AG20443 (cell line): ENCODE data around the gene KIAA1328.
"Not testable (repeated sequence)": the region's sequence is repeated elsewhere in the genome, so short reads cannot be mapped to it uniquely, and the experiment has no call there.

ENCODE experiments used
- DNase-seq: peaks from one replicate; pipeline ENCODE4 v3.0.0; 2012; ENCODE audit warnings: low spot score, mixed read lengths

Gene KIAA1328

DNA sequence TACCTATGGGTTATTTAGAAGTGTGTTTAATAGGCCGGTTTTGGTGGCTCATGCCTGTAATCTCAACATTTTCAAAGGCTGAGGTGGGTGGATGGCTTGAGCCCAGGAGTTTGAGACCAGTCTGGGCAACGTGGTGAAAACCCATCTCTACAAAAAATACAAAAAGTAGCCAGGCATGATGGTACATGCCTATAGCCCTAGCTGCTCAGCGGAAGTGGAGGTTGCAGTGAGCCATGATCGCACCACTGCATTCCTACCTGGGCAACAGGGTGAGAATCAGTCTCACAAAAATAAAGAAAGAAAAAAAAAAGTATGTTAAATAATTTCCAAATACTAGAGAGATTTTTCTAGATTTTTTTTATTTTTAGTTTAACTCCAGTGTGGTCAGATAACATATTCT is 316.0 kb downstream of the KIAA1328 start:
- no peak for DNase-seq

DNA sequence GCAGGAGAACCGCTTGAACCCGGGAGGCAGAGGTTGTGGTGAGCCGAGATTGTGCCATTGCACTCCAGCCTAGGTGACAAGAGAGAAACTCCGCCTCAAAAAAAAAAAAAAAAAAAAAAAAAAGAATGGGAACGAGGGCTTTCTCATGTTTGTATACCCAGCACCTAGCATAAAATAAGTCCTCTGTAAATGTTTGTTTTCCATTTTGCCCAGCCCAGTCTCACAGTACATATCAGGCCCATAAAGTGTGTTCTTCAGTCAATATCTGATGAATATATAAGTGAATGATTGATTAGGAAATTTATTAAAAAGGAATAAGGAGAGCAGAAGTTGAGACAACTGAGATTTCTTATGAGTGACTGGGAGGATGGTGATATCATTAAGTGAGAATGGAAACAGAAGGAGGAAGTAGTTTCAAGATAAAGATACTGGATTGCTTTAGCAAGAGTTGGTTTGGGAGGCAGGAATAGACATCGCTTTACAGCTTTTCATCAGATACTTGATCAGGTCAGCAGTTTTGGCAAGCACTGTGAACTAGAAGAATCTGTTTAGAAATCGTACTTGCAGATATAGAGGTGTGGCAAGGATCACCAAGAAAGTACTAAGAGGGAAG is 327.5 kb downstream of the KIAA1328 start:
- DNase-seq: no peak

DNA sequence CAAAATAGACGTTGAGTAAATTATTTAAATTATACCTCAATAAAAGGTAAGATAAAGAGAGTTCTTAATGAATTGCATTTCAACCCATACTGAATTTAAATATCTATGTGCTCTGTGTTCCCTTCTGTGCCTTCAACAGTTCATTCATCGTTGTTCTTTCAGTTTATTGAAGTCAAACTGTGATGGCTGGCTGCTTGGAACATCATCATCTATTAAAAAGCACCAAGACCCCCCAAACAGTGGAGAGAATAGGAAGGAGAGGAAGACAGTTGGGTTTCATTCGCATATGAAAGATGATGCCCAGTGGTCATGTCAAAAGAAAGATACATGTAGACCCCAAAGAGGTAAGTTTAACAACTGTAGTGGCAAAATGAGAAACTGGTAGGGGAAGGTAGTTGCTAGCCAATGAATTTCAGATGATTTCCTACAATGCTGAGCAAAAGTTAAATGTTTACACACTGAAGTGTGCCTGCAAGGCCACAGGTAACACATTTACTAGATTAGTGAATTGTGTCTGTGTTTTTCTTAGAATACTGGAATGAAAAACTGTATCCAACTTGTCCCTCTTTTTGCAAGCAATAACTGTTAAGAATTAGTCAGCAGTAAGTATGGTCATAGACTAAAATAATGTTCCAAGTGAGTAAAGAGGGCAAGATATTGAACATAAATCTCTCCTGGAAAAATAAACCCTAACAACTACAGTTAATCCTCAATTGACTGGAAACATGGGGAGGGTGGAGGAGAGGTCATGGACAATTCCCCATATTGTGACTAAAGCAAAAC is 331.3 kb downstream of the KIAA1328 start:
- DNase-seq: no peak

DNA sequence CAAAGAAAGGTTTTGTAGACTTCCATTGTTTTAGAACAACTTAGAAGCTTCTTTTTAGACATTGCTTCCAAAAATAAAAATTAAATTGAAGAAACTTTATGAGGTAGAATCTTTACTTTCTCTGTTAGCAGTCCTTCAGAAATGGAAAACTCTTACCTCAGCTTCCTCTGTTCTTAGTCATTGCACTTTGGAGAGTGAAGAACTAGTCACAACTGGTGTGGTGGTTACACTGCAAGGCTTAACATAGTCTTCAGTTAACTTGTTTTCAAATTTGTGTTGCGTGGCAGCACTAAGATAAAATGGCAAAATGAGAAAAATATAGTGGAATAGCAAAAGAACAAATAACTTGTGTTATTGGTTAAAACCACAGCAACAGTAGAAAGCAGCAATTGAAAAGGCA is 332.6 kb downstream of the KIAA1328 start:
- no peak for DNase-seq

DNA sequence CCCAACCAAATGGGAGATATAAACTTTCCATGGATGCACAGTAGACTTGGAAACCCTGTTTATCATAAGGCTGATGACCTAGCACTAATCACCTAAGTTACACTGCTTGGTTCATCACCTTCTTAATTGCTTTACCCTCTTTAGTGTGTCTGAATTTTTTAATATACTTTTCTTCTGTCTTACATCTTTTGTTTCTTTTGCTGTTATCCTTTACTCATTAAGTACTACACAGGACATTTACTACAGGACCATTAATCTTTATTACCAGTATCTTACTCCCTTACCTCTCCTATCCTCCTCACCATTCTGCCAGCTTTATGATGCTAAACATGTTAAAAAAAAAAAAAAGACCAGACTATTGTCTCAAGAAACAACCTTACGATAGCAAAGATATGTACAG is 333.6 kb downstream of the KIAA1328 start:
- no peak for DNase-seq

DNA sequence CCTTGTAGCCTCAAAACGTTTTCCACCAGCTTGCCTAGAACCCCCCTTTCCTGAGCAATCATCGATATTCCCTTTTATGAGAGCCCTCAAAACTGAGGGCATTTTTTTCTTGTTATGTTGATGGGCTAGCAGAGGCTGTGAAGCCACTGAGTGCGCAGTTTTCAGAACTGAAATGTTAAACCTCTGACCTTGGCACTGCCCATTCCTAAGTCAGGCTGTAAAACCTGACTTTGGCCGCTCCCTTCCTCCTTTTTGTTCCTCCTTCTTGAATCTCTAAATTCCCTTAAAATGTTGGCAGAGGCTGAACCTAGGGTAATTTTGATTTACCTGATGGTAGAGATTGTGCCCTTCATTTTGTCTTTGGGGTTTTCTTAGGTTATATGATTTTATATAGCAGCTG is 334.2 kb downstream of the KIAA1328 start:
- no peak for DNase-seq

DNA sequence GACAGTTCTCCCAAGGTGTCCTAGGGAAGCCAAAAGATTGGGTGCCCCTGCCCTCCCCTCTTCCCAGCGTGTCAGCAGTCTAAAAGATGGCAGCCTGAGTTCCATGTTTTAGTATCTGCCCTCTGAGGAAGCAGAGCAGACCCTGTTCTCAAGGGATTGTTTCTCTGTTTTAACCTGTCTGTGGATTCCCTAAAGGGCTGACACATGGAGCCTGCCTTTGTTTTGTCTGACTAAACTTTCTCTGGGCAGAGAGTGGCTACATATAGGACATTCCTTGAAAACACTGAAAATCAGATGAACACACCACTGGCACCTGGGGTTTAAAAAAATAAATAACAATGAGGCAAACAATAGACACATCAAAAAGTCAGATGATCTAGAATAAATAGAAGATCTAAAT is 337.6 kb downstream of the KIAA1328 start:
- no peak for DNase-seq

DNA sequence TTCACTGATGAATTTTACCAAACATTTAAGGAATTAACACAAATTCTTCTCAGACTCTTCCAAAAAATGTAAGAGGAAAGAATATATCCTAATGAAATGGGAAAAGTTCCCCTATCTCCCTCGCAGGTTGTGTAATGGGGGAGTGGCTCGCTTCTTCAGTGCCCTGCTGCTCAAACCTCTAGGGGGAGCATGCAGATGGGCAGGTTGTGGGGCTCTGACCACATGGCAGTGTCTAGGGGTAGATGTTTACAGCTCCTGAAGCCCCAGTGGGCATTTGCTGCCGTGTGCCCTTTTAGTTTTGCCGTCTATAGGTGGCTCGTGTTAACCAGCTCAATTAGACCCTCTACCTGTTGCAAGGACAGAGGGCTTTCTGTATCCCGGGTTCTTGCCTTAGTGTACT is 338.0 kb downstream of the KIAA1328 start:
- not testable (repeated sequence) for DNase-seq

DNA sequence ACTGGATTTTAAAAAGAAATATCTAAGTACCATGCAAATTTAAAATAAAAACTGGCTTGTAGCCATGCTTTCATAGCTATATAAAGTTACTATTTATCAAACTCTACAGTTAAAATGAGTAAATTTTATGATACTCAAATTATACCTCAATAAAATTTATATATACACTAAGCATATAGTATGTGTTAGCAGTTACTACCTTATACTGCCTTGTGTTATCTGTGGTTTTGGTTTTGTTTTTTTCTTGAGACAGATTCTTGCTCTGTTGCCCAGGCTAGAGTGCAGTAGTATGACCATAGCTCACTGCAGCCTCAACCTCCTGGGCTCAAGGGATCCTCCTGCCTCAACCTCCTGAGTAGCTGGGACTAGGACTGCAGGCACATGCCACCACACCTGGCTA is 342.1 kb downstream of the KIAA1328 start:
- DNase-seq: no peak

DNA sequence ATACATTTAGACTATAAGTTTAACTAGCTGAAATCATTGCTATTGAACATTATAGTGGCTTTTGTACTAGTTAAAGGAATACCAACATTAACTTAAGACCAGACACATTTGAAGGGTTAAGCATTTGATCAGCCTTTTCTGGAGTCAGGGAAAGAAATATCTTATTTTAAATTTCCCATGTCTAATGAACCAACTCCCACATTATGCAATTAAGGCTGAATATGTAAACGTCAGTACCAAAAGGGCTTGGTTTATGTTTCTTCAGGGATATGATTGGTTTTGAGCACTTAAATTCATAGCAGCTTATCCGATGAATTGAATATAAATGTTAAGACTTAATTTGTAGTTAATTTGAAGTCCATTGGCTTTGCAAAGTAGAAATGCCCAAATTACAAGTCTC is 344.5 kb downstream of the KIAA1328 start:
- no peak for DNase-seq

DNA sequence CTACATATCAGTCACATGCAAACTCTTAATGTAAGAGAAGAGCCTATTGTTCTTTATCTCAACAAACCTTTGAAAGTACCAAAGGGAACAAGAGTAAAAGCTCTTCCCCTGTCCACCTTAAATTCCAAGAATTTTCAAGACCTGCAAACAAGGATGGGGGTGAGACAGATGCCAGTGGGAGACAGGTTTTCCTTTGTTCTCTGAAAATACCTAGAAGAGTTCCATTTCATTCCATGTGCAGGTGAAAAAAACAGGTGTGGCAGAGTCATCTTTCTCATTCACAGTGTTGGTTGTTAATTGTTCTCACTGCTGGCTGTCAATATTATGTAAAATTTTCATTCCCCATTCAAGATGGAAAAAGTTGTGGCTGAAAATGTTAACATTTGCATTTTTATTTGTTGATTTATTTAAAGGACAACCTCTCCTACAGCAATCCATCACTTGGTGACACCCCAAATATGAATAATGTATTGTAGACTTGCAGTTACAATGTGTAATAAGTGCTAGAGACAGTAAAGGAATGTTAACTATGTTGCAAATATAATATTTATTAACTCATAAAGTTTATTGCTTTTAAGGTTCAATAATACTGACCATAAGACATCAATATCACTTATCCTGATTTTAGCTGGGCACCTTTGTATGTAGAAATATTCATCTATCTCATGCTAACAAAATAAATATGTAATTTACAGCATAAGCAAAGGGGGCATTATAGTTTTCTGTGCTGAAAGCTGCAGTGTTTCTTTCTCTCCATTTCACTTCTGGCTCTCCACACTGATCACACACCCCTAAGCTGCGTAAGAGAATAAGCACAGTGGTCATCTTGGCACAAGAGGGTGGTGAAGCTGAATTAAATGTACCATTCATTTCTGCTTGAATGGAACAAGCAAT is 347.0 kb downstream of the KIAA1328 start:
- DNase-seq: no peak

DNA sequence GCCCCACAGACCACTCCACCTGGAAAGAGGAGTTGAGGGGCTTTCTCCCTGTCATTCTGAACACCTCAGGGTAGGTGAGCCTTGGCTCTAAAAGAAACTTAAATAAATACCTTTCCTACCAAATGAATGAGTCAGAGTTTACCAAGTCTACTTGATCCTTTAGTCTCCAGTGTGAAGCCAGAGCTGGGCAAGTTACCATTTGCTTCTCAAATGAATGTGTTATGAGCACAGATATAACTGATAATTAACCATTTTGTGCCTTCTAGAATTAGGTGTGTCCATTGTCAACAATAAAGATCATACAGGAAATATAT is 347.7 kb downstream of the KIAA1328 start:
- no peak for DNase-seq

DNA sequence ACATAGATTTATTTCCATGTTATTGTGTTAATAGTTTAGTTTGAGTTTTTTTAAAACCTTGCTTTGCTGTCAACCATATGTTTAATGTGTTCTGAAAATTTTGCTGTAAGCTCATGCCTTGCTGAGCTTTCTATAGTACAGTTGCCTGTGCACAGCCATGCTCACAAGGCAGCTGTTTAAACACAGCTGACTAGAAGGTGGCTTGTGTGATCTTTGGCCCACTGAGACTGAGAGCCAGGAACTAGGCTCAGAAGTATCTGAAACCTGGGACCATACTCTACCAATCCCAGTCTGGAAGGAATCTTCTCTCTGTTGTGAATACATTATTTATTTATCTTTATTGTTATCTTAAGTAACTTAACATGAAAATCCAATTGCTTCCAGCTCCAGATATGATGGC is 350.5 kb downstream of the KIAA1328 start:
- DNase-seq: no peak

DNA sequence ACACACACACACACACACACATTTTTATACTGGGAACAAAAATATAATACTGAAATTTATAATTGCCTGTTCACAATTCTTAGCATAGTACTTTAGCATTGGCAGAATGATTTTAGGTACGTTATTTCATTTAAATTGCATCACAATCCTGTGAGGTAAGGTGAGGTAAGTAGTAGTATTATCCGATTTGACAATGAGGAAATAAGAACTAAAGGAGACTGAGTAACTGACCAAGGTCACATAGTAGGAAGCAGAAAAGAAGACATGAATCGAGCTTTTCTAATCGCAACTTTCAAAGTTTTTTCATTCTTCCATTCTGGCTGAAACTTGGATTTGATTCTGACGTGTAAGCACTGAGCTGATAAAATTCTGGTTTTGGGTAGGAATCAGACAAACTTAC is 351.2 kb downstream of the KIAA1328 start:
- DNase-seq: no peak

DNA sequence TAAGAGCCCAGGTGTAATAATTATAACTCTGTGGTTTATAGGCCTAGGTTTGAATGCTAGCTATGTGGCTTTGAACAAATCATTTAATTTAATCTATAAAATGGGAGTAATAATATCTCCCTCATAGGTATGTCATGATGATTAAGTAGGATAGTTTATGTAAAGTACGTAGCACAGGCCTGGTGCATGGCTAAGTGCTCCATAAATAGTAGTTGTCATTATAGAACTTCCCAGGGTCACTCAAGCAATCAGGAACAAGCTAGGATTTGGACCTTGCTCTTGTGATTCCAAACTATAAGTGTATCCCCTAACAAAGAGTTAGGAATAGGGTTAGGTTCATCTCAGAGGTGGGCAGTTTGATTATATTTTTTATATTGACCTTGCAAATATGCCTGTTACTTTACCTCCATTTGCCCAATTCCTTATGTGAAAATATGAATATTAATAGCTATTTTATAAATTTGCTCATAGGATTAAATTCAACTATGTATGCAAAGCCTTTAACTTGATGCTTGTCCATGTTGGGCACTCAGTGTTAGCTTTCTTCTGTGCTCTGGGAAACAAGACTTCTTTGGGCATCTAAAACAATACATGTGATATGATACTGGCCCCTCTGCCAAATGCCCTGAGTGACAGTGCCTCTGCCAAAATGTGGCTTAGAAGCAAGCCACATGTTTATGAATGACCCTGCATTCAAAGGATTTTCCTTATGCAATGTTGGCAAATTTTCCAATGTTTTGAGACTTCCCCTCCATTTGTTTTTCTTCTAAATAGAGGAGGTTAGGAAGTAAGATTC is 353.6 kb downstream of the KIAA1328 start:
- DNase-seq: no peak

DNA sequence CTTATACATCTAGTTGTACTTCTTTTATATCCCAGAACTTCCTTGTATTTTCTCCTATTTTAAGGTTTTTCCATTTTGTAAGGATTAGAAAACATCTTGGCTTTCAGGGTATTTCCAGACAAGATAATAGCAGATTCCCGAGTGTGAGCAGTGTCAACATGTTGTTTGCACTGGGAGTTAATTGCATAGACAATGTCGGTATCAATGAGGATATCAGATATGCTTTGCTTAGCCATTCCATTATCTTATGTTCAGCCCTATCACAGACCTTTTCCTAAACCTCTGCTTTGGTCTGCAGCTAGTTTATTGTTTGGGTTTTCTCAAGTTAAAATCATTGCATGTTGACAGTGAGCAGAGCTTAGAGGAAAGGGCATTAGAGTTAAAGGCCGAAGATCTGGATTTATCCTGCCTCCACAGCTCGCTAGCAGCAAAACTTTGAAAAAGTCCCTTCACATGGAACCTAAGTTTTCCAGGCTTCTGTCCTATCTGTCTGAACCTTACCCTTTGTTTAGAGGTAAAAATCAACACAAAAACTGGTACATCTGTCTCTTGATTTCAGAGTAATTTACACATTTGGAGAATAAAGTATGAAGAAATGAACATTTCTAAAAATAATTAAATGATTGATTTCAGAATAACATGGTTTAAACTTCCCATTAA is 355.4 kb downstream of the KIAA1328 start:
- DNase-seq: no peak

DNA sequence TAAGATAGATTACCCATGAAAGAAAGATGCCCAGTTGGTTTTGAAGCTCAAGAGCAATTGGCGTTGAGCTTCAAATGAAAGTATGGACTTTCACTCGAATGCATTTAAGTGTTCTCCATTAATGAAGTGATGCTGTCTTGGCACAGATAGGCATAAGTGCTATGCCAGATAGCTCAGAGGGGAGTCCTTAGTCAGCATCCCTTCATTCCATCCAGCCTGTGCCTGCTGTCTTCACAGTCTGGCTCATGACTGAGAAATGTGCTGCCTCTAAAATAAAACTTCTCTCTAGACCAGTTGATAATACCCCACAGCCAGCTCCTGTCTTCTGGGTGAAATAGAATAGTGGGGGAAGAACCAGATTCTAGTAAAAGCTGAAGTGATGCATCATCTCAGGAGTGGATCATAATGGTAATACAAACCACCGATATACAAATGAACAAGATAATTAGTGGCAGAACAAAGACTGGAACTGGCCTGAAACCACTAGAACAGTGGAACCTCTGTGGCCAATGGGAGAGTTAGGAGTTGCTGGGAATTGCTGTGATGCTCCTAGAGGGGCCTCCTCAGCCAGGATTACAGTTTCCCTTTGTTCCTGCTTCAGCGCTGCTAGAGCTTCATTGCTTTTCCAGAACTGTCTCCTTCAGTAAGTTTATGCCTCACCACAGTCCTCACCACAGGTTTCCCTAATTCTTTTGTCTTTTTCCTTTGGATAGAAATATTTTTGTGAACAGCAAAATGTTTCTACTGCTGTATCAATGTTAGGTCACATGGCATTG is 359.3 kb downstream of the KIAA1328 start:
- DNase-seq: peak; percentile 15

DNA sequence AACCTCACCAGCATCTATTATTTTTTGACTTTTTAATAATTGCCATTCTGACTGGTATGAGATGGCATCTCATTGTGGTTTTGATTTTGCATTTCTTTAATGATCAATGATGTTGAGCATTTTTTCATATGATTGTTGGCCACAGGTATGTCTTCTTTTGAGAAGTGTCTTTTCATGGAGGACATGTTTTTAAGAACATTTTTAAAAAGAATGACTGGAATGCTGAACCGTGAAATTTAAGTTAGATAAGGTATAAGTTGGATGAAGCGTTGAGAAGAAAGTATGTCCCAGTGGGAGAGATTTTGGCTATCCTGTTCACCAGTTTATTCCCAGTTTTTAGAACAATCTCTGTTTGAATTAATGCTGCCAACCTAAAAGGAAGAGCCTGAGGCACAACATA is 370.8 kb downstream of the KIAA1328 start:
- no peak for DNase-seq

DNA sequence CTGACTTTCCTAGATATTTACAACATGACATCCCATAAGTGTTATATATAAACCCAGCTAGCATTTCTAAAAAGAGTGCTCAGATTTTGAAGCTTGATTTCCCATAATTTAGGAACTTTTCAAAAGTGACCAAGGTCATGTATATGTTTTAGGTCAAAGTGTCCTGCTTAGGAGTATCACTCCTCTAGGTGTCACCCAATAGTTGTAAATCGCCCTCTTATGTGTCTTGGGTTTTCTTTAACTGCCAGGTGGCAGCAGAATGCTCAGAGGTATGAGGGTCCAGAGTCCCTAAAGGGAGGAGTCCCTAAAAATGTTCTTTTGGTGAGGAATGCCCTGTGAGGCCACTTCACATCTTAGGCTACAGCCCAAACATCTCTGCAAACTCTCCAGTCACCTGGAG is 378.4 kb downstream of the KIAA1328 start:
- no peak for DNase-seq

DNA sequence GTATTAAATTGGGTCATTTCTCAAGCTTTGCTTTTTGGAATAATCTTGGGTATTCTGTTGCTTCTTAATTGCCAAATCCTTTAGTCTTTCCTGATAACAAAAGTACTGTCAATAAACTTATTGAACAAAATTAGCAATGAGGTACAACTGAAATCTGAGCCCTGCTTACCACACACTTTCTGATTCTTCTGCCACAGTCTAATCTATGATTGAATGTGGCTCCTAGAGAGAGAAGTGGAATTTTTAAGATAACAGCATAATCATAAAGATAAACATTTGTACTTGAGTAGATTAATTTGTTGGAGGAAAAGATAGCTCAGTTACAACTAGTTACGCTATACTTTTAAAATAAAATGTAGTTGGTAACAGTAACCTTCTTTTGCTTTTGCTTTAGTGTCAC is 381.9 kb downstream of the KIAA1328 start:
- no peak for DNase-seq

DNA sequence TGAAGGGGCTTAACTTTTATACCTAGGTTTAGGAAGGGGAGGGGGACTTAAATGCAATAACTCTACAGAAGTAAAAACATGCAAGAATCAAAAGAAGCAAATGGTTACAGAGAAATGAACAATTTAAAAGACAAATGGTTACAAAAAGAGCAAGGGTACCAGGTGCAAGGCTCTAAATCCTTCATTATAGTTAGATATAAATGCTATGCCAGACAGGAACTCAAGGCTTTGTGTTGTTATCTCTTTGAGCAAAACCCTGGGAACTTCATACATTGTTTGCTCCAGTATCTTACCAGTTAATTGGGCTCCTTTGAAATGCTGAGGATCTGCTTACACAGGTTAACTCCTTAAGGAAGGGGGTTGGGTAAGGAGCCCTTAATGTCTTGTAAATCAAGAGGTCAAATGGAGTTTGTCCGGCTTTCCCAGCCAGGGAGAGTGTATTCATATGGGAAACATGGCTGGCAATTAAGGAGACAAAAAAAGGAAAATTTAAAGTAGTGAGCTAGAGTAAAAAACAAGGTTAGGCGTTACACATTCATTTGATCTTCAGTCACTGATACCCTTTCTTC is 389.2 kb downstream of the KIAA1328 start:
- no peak for DNase-seq
